ENCODE measurements around the gene OPHN1. TPM values are rescaled to one million over a fixed set of nuclear protein-coding genes. Genes with fewer than 3 reads are reported as not detected.
A peak's percentile ranks its signal among the peaks of the same experiment; 100 is the strongest.

Gene OPHN1
- total RNA-seq, 1 donor from 2014 or later: 9.8 TPM

- intact Hi-C loops (cut with DNase I): no loop called here
- no peaks in the 10 kb centered on the region for H3K36me3 ChIP-seq
Measured at GRCh38 chrX:68421636-68422035, 11.7 kb downstream of the OPHN1 start.

GRCh38 chrX:68420559-68420958, 12.7 kb downstream of the OPHN1 start:
- no peak overlapping the region for H3K27ac ChIP-seq
- no peaks in the 10 kb centered on the region for H3K36me3 ChIP-seq
- H3K9me3 ChIP-seq: no peaks in the 10 kb centered on the region
- no peak overlapping the region for H3K4me3 ChIP-seq
- ATAC-seq (no peak), DNase-seq (no peak)
- no peak for TF ChIP-seq CTCF (IDR thresholded peaks at IDR 0.05)
- intact Hi-C loops (cut with DNase I): no loop called here
- no peaks in the 10 kb centered on the region for H3K27me3 ChIP-seq
- peaks cover 1% of the 10 kb centered on the region for H3K4me1 ChIP-seq

More at GRCh38 chrX:68421636-68422035, 11.7 kb downstream of the OPHN1 start:
- Histone ChIP-seq H3K27me3 (no peaks in the 10 kb centered on the region), H3K4me3 (no peak overlapping the region), H3K4me1 (no peaks in the 10 kb centered on the region), H3K9me3 (no peaks in the 10 kb centered on the region), H3K27ac (no peak overlapping the region)
- DNase-seq (no peak), ATAC-seq (no peak)
- TF ChIP-seq CTCF (IDR thresholded peaks at IDR 0.05): no peak

- intact Hi-C loops (cut with DNase I): no loop called here
- TF ChIP-seq CTCF (IDR thresholded peaks at IDR 0.05): no peak
- H3K4me3 ChIP-seq: no peak overlapping the region
- no peaks in the 10 kb centered on the region for H3K36me3 ChIP-seq
- H3K9me3 ChIP-seq: no peaks in the 10 kb centered on the region
- H3K4me1 ChIP-seq: peaks cover 4% of the 10 kb centered on the region
- ATAC-seq (peak; percentile 57), DNase-seq (no peak)
- no peak overlapping the region for H3K27ac ChIP-seq
- H3K27me3 ChIP-seq: no peaks in the 10 kb centered on the region
Measured at GRCh38 chrX:68419975-68420374, 13.3 kb downstream of the OPHN1 start.

GRCh38 chrX:68417651-68418050, 15.6 kb downstream of the OPHN1 start:
- Histone ChIP-seq H3K4me1 (peaks cover 4% of the 10 kb centered on the region), H3K27ac (no peak overlapping the region), H3K4me3 (no peak overlapping the region), H3K27me3 (no peaks in the 10 kb centered on the region), H3K36me3 (no peaks in the 10 kb centered on the region), H3K9me3 (no peaks in the 10 kb centered on the region)
- no peak for TF ChIP-seq CTCF (IDR thresholded peaks at IDR 0.05)
- no peak for ATAC-seq
- intact Hi-C loops (cut with DNase I): no loop called here
- DNase-seq: no peak

GRCh38 chrX:68416592-68416991, 16.7 kb downstream of the OPHN1 start:
- Histone ChIP-seq H3K4me1 (peaks cover 4% of the 10 kb centered on the region), H3K27me3 (no peaks in the 10 kb centered on the region), H3K9me3 (no peaks in the 10 kb centered on the region), H3K4me3 (no peak overlapping the region), H3K27ac (no peak overlapping the region), H3K36me3 (no peaks in the 10 kb centered on the region)
- ATAC-seq: peak; percentile 65
- no peak for DNase-seq
- TF ChIP-seq CTCF (IDR thresholded peaks at IDR 0.05): no peak
- intact Hi-C loops (cut with DNase I): no loop called here

GRCh38 chrX:68415316-68415715, 18.0 kb downstream of the OPHN1 start:
- no peak for TF ChIP-seq CTCF (IDR thresholded peaks at IDR 0.05)
- DNase-seq: no peak
- intact Hi-C loops (cut with DNase I): no loop called here
- no peaks in the 10 kb centered on the region for H3K36me3 ChIP-seq
- ATAC-seq: peak; percentile 66
- H3K27ac ChIP-seq: no peak overlapping the region
- H3K4me3 ChIP-seq: no peak overlapping the region
- no peaks in the 10 kb centered on the region for H3K27me3 ChIP-seq
- no peaks in the 10 kb centered on the region for H3K9me3 ChIP-seq
- H3K4me1 ChIP-seq: peaks cover 4% of the 10 kb centered on the region
